ENCODE data around the gene RESP18.

- TF ChIP-seq CTCF (IDR thresholded peaks at IDR 0.05) (no peak), POLR2A (IDR thresholded peaks at IDR 0.05) (no peak)
These were observed 51.9 kb downstream of the RESP18 start for GRCh38 chr2:219280651-219281050.

Measured in right lobe of liver (tissue), 4 donors.